B cell (primary cell): ENCODE results near the gene HS3ST2. TPM values are rescaled to one million over a fixed set of nuclear protein-coding genes. Genes with fewer than 3 reads are reported as not detected.

Experiments used
- ATAC-seq: fragments of 200-7000 bp; cut with Tn5 transposase; one replicate; pipeline ENCODE4 v1.10.0; 2021; ENCODE audit warnings: low read depth, mild to moderate bottlenecking, moderate number of reproducible peaks, moderate library complexity
- CTCF ChIA-PET: fragments of 350-600 bp; sonication (Branson Sonifier 250); formaldehyde crosslinking; loops from one replicate; lab custom pipeline; 2021; ENCODE audit warnings: antibody characterized with exemption, inconsistent platforms; lab: Charles Lee
- POLR2A ChIA-PET: fragments of 350-600 bp; sonication (Branson Sonifier 250); formaldehyde crosslinking; loops from one replicate; lab custom pipeline; 2021; ENCODE audit warnings: antibody characterized with exemption; lab: Charles Lee
- DNase-seq: peaks from one replicate; pipeline ENCODE4 v3.0.0; 2013
- H2AFZ ChIP-seq: 2 replicates; pipeline ENCODE4 v1.6.1; 2012; ENCODE audit warnings: mild to moderate bottlenecking, low read depth, low read length; ENCODE audit not compliant: insufficient read depth, poor library complexity, severe bottlenecking
- H3K27ac ChIP-seq, 2 donors: 1 replicate in 1 of 2; 2 replicates in 1 of 2; pipeline ENCODE4 v1.5.1; 2012 to 2013; ENCODE audit warnings: low read length in 2 of 2, mild to moderate bottlenecking in 2 of 2, moderate library complexity in 1 of 2
- H3K27me3 ChIP-seq, 4 experiments: fragments of 200-600 bp in 1 of 4; sonication (generic) in 1 of 4; replicated peaks in 1 of 4; 1 replicate in 2 of 4; 2 replicates in 2 of 4; pipeline versions ENCODE4 v1.6.1 to v1.7.0; 2013 to 2016; ENCODE audit warnings: low read length in 3 of 4, mild to moderate bottlenecking in 2 of 4, mixed read lengths in 1 of 4, moderate library complexity in 1 of 4; ENCODE audit not compliant: insufficient read depth in 4 of 4, control insufficient read depth in 3 of 4; ENCODE audit errors: control extremely low read depth in 1 of 4
- H3K36me3 ChIP-seq, 2 experiments: replicated peaks in 1 of 2; 1 replicate in 1 of 2; 2 replicates in 1 of 2; pipeline versions ENCODE4 v1.6.1 to v1.7.1; 2013; ENCODE audit warnings: low read length in 1 of 2; ENCODE audit not compliant: insufficient read depth in 2 of 2, control insufficient read depth in 1 of 2; ENCODE audit errors: control extremely low read depth in 1 of 2, extremely low read depth in 1 of 2
- H3K4me1 ChIP-seq, 2 donors: fragments of 200-600 bp in 1 of 2; sonication (generic) in 1 of 2; 1 replicate in 1 of 2; 2 replicates in 1 of 2; pipeline versions ENCODE4 v1.5.1 to v1.6.1; 2013 to 2017; ENCODE audit warnings: low read length in 2 of 2; ENCODE audit not compliant: control insufficient read depth in 2 of 2, insufficient read depth in 2 of 2
- H3K4me2 ChIP-seq: replicated peaks from 2 replicates; pipeline ENCODE3; 2012; ENCODE audit warnings: mild to moderate bottlenecking, low read depth, low read length; ENCODE audit not compliant: poor library complexity, severe bottlenecking
- H3K4me3 ChIP-seq, 5 experiments: fragments of 200-600 bp in 1 of 5; sonication (generic) in 1 of 5; 1 replicate in 3 of 5; 2 replicates in 2 of 5; pipeline versions ENCODE4 v1.5.1 to v1.7.0; 2011 to 2016; ENCODE audit warnings: low read length in 4 of 5, mild to moderate bottlenecking in 4 of 5, low read depth in 2 of 5, control low read depth in 1 of 5, moderate library complexity in 1 of 5; ENCODE audit not compliant: insufficient read depth in 1 of 5; ENCODE audit errors: control extremely low read depth in 1 of 5, extremely low read depth in 1 of 5
- H3K79me2 ChIP-seq: fragments of 200-600 bp; sonication (generic); one replicate; pipeline ENCODE4 v1.6.0; 2016; ENCODE audit warnings: low read length; ENCODE audit not compliant: control insufficient read depth, insufficient read depth
- H3K9ac ChIP-seq: fragments of 200-600 bp; sonication (generic); 2 replicates; pipeline ENCODE4 v1.6.1; 2017; ENCODE audit warnings: mild to moderate bottlenecking, low read length, moderate library complexity
- H3K9me3 ChIP-seq, 3 donors: one replicate each; pipeline versions ENCODE4 v1.6.1 to v1.7.1; 2013; ENCODE audit warnings: low read length in 2 of 3; ENCODE audit not compliant: control insufficient read depth in 2 of 3, insufficient read depth in 1 of 3; ENCODE audit errors: control extremely low read depth in 1 of 3
- H4K20me1 ChIP-seq: 2 replicates; pipeline ENCODE4 v1.6.0; 2012; ENCODE audit warnings: mild to moderate bottlenecking, low read length; ENCODE audit not compliant: insufficient read depth, control insufficient read depth, poor library complexity, severe bottlenecking
- H3K27ac Mint-ChIP-seq: one replicate; pipeline ENCODE4 v1.8.0; 2021; ENCODE audit warnings: mixed read lengths
- H3K27me3 Mint-ChIP-seq: one replicate; pipeline ENCODE4 v1.8.0; 2021; ENCODE audit warnings: mixed read lengths
- H3K4me1 Mint-ChIP-seq: one replicate; pipeline ENCODE4 v1.8.0; 2021; ENCODE audit warnings: mixed read lengths
- H3K4me3 Mint-ChIP-seq: one replicate; pipeline ENCODE4 v1.8.0; 2021; ENCODE audit warnings: mixed read lengths
- H3K9me3 Mint-ChIP-seq: one replicate; pipeline ENCODE4 v1.8.0; 2022; ENCODE audit warnings: mixed read lengths; ENCODE audit not compliant: insufficient read depth
- EZH2 ChIP-seq: IDR thresholded peaks from 2 replicates; pipeline ENCODE4 v1.6.1; 2012; ENCODE audit warnings: borderline replicate concordance, low read depth, mild to moderate bottlenecking, moderate library complexity, low read length; ENCODE audit not compliant: insufficient read depth, poor library complexity, severe bottlenecking
- WGBS: methylation state at CpG from one replicate; pipeline ENCODE4 v1.1.5; 2013; ENCODE audit warnings: missing lambda C conversion rate; ENCODE audit not compliant: insufficient coverage; 5-methylcytosine and 5-hydroxymethylcytosine counted together
- intact Hi-C: fragments of 100-400 bp; cut with micrococcal nuclease; formaldehyde crosslinking; loops from one replicate; pipeline ENCODE4 v1.10.0; 2022
- polyA plus RNA-seq: library from polyadenylated mRNA; depleted of rRNA; stranded (reverse); fragments of >200 nt; gene quantifications from 2 replicates; pipeline ENCODE4 v1.2.3, GENCODE V29; 2012
- total RNA-seq, 2 donors: library from RNA; stranded (reverse); fragments of 120-200 nt in 1 of 2; gene quantifications; 1 replicate in 1 of 2; 2 replicates in 1 of 2; pipeline versions ENCODE4 v1.2.3 to v1.2.4, GENCODE V29; 2013 to 2022
- TF ChIP-seq, protein P1 (sequence below): fragments of 200-600 bp; IDR thresholded peaks from one replicate; pipeline ENCODE4 v1.8.0; 2022; ENCODE audit warnings: antibody characterized with exemption, mild to moderate bottlenecking

The HS3ST2 gene
- total and polyA plus RNA-seq, 2 donors (not counting 1 experiment from before 2014, with no cell fraction given), result not detected

- H3K9ac ChIP-seq, result no peak overlapping the region
- Mint-ChIP-seq H3K27ac (no peak overlapping the region), H3K4me3 (no peak overlapping the region), H3K4me1 (no peaks in the 10 kb centered on the region), H3K27me3 (peaks cover 19% of the 10 kb centered on the region), H3K9me3 (no peaks in the 10 kb centered on the region)
- H3K4me1 ChIP-seq, result no peaks in the 10 kb centered on the region
- CTCF ChIA-PET, result no interaction called here
- POLR2A ChIA-PET, result no interaction called here
- no peaks in the 10 kb centered on the region for H4K20me1 ChIP-seq
- DNase-seq (no peak), ATAC-seq (no peak)
- H3K79me2 ChIP-seq, result no peaks in the 10 kb centered on the region
- no peaks in the 10 kb centered on the region for H3K9me3 ChIP-seq
- H3K27ac ChIP-seq, result no peak overlapping the region
- no peaks in the 10 kb centered on the region for H3K36me3 ChIP-seq
- TF ChIP-seq, protein P1, sequence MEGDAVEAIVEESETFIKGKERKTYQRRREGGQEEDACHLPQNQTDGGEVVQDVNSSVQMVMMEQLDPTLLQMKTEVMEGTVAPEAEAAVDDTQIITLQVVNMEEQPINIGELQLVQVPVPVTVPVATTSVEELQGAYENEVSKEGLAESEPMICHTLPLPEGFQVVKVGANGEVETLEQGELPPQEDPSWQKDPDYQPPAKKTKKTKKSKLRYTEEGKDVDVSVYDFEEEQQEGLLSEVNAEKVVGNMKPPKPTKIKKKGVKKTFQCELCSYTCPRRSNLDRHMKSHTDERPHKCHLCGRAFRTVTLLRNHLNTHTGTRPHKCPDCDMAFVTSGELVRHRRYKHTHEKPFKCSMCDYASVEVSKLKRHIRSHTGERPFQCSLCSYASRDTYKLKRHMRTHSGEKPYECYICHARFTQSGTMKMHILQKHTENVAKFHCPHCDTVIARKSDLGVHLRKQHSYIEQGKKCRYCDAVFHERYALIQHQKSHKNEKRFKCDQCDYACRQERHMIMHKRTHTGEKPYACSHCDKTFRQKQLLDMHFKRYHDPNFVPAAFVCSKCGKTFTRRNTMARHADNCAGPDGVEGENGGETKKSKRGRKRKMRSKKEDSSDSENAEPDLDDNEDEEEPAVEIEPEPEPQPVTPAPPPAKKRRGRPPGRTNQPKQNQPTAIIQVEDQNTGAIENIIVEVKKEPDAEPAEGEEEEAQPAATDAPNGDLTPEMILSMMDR, result no peak
- TF ChIP-seq EZH2, result no peak
- no peak overlapping the region for H2AFZ ChIP-seq
- no peak overlapping the region for H3K4me3 ChIP-seq
- H3K27me3 ChIP-seq, result peaks cover 0 to 6% (median 4%) of the 10 kb centered on the region in 4 experiments
- no peak overlapping the region for H3K4me2 ChIP-seq
- intact Hi-C loops, result no loop called here
Observed at GRCh38 chr16:22805326-22805725, 8.6 kb upstream of the HS3ST2 start.

DNA sequence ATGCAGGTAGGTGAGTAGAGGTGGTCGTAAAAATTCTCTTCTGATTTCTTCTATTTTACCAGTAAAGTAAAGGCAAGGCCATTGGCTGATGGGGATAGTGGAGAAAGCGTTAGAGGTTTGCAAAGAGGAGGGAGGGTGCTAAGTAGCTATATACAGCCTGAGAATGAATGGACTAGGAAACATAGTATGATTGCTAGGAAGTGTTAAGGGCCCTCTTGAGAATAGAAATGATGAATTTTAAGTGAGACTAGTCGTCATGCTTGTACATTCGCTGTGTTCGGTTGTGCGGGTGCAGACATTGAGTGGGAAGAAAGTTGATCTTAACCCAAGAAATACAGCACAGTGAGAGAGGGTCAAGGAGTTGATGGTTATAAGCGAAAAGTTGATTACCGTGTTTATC, 7.2 kb upstream of the HS3ST2 start:
- Histone ChIP-seq H2AFZ (no peak overlapping the region), H3K79me2 (no peaks in the 10 kb centered on the region), H3K9me3 (peaks cover 0 to 3% (median 0%) of the 10 kb centered on the region in 3 donors), H3K36me3 (no peaks in the 10 kb centered on the region), H4K20me1 (no peaks in the 10 kb centered on the region), H3K4me2 (no peak overlapping the region), H3K4me1 (no peaks in the 10 kb centered on the region), H3K27me3 (peaks cover 0 to 6% (median 4%) of the 10 kb centered on the region in 4 experiments), H3K9ac (no peak overlapping the region), H3K27ac (no peak overlapping the region), H3K4me3 (no peak overlapping the region)
- H3K27me3 Mint-ChIP-seq, result peaks cover 27% of the 10 kb centered on the region
- POLR2A ChIA-PET, result no interaction called here
- no peak for TF ChIP-seq EZH2
- TF ChIP-seq, protein P1, result no peak
- no peaks in the 10 kb centered on the region for H3K4me1 Mint-ChIP-seq
- CTCF ChIA-PET, result no interaction called here
- intact Hi-C loops, result no loop called here
- no peak overlapping the region for H3K27ac Mint-ChIP-seq
- no peak for ATAC-seq
- H3K4me3 Mint-ChIP-seq, result no peak overlapping the region
- 97% methylated on average over 5 of the region's 8 CpGs for WGBS
- H3K9me3 Mint-ChIP-seq, result no peaks in the 10 kb centered on the region
- DNase-seq, result no peak
